Panc1 (cell line): ENCODE data around the gene OLAH.

Experiments used
- POLR2AphosphoS5 ChIP-seq: IDR thresholded peaks from 2 replicates; pipeline ENCODE4 v1.6.1; 2012; ENCODE audit warnings: mild to moderate bottlenecking, low read depth, low read length, moderate library complexity
- SIN3A ChIP-seq: IDR thresholded peaks from 2 replicates; pipeline ENCODE4 v1.6.1; 2012; ENCODE audit warnings: low read depth, mild to moderate bottlenecking, low read length, moderate library complexity, borderline replicate concordance; ENCODE audit not compliant: insufficient read depth
- TCF7L2 ChIP-seq: IDR thresholded peaks from 2 replicates; pipeline ENCODE4 v1.6.1; 2011; ENCODE audit warnings: mild to moderate bottlenecking, low read depth, low read length, inconsistent platforms
- TF ChIP-seq, protein P1 (sequence below): fragments of 450-650 bp; IDR thresholded peaks from 2 replicates; pipeline ENCODE4 v1.5.1; 2017; ENCODE audit warnings: mild to moderate bottlenecking
- TF ChIP-seq, protein P2 (sequence below), 2 experiments: IDR thresholded peaks; 2 replicates each; pipeline ENCODE4 v1.6.1; 2011 to 2012; ENCODE audit warnings: low read depth in 2 of 2, control low read depth in 1 of 2, low read length in 1 of 2, mild to moderate bottlenecking in 1 of 2, moderate library complexity in 1 of 2; ENCODE audit not compliant: insufficient read depth in 1 of 2

DNA sequence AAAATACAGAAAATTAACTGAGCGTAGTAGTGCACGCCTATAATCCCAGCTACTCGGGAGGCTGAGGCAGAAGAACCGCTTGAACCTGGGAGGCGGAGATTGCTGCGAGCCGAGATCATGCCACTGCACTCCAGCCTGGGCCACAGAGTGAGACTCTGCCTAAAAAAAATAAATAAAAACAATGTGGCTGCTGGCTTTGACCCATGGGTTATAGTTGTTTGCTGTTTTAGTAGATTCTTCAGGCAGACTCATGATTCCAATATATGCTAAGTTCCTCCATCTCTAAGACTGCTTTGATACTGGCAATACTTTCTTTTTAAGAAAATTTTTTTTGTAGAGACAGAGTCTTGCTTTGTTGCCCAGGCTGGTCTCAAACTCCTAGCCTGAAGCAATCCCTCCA lies 8.4 kb downstream of the OLAH start:
- TF ChIP-seq, protein P1, sequence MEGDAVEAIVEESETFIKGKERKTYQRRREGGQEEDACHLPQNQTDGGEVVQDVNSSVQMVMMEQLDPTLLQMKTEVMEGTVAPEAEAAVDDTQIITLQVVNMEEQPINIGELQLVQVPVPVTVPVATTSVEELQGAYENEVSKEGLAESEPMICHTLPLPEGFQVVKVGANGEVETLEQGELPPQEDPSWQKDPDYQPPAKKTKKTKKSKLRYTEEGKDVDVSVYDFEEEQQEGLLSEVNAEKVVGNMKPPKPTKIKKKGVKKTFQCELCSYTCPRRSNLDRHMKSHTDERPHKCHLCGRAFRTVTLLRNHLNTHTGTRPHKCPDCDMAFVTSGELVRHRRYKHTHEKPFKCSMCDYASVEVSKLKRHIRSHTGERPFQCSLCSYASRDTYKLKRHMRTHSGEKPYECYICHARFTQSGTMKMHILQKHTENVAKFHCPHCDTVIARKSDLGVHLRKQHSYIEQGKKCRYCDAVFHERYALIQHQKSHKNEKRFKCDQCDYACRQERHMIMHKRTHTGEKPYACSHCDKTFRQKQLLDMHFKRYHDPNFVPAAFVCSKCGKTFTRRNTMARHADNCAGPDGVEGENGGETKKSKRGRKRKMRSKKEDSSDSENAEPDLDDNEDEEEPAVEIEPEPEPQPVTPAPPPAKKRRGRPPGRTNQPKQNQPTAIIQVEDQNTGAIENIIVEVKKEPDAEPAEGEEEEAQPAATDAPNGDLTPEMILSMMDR = no peak
- TF ChIP-seq POLR2AphosphoS5 (no peak), TCF7L2 (no peak), SIN3A (no peak)
- TF ChIP-seq, protein P2, sequence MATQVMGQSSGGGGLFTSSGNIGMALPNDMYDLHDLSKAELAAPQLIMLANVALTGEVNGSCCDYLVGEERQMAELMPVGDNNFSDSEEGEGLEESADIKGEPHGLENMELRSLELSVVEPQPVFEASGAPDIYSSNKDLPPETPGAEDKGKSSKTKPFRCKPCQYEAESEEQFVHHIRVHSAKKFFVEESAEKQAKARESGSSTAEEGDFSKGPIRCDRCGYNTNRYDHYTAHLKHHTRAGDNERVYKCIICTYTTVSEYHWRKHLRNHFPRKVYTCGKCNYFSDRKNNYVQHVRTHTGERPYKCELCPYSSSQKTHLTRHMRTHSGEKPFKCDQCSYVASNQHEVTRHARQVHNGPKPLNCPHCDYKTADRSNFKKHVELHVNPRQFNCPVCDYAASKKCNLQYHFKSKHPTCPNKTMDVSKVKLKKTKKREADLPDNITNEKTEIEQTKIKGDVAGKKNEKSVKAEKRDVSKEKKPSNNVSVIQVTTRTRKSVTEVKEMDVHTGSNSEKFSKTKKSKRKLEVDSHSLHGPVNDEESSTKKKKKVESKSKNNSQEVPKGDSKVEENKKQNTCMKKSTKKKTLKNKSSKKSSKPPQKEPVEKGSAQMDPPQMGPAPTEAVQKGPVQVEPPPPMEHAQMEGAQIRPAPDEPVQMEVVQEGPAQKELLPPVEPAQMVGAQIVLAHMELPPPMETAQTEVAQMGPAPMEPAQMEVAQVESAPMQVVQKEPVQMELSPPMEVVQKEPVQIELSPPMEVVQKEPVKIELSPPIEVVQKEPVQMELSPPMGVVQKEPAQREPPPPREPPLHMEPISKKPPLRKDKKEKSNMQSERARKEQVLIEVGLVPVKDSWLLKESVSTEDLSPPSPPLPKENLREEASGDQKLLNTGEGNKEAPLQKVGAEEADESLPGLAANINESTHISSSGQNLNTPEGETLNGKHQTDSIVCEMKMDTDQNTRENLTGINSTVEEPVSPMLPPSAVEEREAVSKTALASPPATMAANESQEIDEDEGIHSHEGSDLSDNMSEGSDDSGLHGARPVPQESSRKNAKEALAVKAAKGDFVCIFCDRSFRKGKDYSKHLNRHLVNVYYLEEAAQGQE (IDR thresholded peaks at IDR 0.05; ENCODE audit: insufficient read depth in 1 of 2, low read depth in 2 of 2, low read length in 1 of 2) = no peak
